Measurements from ENCODE around the gene SAMD4B. TPM values are rescaled to one million over a fixed set of nuclear protein-coding genes. Genes with fewer than 3 reads are reported as not detected.

SAMD4B gene
- total and polyA plus RNA-seq, 2 of the 8 experiments (the other 6 are each of a cell fraction or from before 2014, with no cell fraction given), result 137 to 158 TPM

GRCh38 chr19:39304185-39304513 is 38.1 kb upstream of the SAMD4B start:
- H2BK15ac ChIP-seq (ENCODE audit: low read length), result 0 out of 2 replicates have a peak overlapping the region, but pooled peaks have one; percentile 24
- no peak overlapping the region for H3K4ac ChIP-seq (replicated peaks; ENCODE audit: insufficient read length, low read depth, low read length)
- no peak overlapping the region for H3K9ac ChIP-seq (replicated peaks in 1 of 4; ENCODE audit: extremely low read depth in 1 of 4, low read depth in 3 of 4, low read length in 3 of 4)
- peaks cover 0 to 29% (median 9%) of the 10 kb centered on the region in 4 experiments; a peak in 4 of 7 replicates for H3K27me3 ChIP-seq (replicated peaks in 1 of 4; ENCODE audit: control insufficient read depth in 3 of 4, extremely low read depth in 1 of 4, insufficient read depth in 3 of 4, low read length in 3 of 4)
- no peaks in the 10 kb centered on the region for H3K9me3 ChIP-seq (ENCODE audit: insufficient read depth in 2 of 2, low read depth in 1 of 2, low read length in 1 of 2)
- no peak overlapping the region for H4K91ac ChIP-seq (replicated peaks; ENCODE audit: insufficient read length, low read length)
- H2AFZ ChIP-seq (ENCODE audit: low read length), result no peak overlapping the region
- no peak overlapping the region for H3K23ac ChIP-seq (ENCODE audit: insufficient read length)
- H2BK12ac ChIP-seq (ENCODE audit: low read depth, low read length), result 0 out of 2 replicates have a peak overlapping the region, but pooled peaks have one; percentile 51
- H3K79me1 ChIP-seq (ENCODE audit: low read depth, low read length), result no peaks in the 10 kb centered on the region
- no peak overlapping the region for H3K14ac ChIP-seq (ENCODE audit: insufficient read length)
- H2BK120ac ChIP-seq (replicated peaks; ENCODE audit: low read depth, low read length), result no peak overlapping the region
- no peak overlapping the region for H3K27ac ChIP-seq (ENCODE audit: low read depth, low read length)
- no peak overlapping the region for H2AK5ac ChIP-seq (ENCODE audit: low read depth, low read length)
- H4K20me1 ChIP-seq (replicated peaks in 1 of 2; ENCODE audit: control insufficient read depth in 1 of 2, insufficient read depth in 2 of 2, low read length in 2 of 2), result no peaks in the 10 kb centered on the region
- no peak overlapping the region for H4K5ac ChIP-seq (ENCODE audit: insufficient read length, low read depth, low read length)
- H3K18ac ChIP-seq (ENCODE audit: extremely low read depth, low read length), result no peak overlapping the region
- no peak overlapping the region for H2BK20ac ChIP-seq (ENCODE audit: low read length)
- peaks cover 1 to 14% (median 11%) of the 10 kb centered on the region in 4 experiments; a peak in 6 of 7 replicates for H3K4me1 ChIP-seq (replicated peaks in 1 of 4; ENCODE audit: control insufficient read depth in 3 of 4, insufficient read depth in 4 of 4, low read length in 3 of 4)
- H4K8ac ChIP-seq (ENCODE audit: extremely low read depth, insufficient read depth, low read length), result no peak overlapping the region
- ChIA-PET POLR2A (ENCODE audit: partially characterized antibody) (interaction anchor here (0.6 to 2.5 kb wide), 4 partner anchors 8 to 1139 kb away, joined by 3 to 9 read pairs (median 3); partner anchors contain the start of gene IFNL1), CTCF (ENCODE audit: partially characterized antibody) (interaction anchor here (1.0 to 1.9 kb wide), 2 partner anchors 10 to 181 kb away, joined by 3 to 8 read pairs; no protein-coding TSS in a partner anchor)
- H2BK5ac ChIP-seq (ENCODE audit: low read depth, low read length), result no peak overlapping the region
- no peak overlapping the region for H3K4me3 ChIP-seq (ENCODE audit: extremely low read depth in 1 of 4, insufficient read depth in 2 of 4, low read depth in 3 of 4, low read length in 4 of 4)
- FAIRE-seq (no peak), DNase-seq (ENCODE audit: low read depth in 1 of 2, low spot score in 2 of 2) (no peak)
- peaks cover 12% of the 10 kb centered on the region; the same call in 1 of the 2 replicates for H3K23me2 ChIP-seq (ENCODE audit: low read depth, low read length)
- H3K79me2 ChIP-seq (ENCODE audit: control insufficient read depth in 1 of 2, insufficient read depth in 2 of 2, low read length in 2 of 2), result no peaks in the 10 kb centered on the region
- H3K36me3 ChIP-seq (ENCODE audit: control insufficient read depth in 2 of 4, insufficient read depth in 4 of 4, low read length in 3 of 4), result no peaks in the 10 kb centered on the region
- no peak overlapping the region for H3K56ac ChIP-seq (replicated peaks; ENCODE audit: insufficient read length, low read depth, low read length)
- TF ChIP-seq, protein P1, sequence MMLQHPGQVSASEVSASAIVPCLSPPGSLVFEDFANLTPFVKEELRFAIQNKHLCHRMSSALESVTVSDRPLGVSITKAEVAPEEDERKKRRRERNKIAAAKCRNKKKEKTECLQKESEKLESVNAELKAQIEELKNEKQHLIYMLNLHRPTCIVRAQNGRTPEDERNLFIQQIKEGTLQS (IDR thresholded peaks at IDR 0.05; ENCODE audit: insufficient read depth, low read depth, low read length), result no peak
- TF ChIP-seq SP4 (IDR thresholded peaks at IDR 0.05; ENCODE audit: low read length) (no peak), KDM5A (IDR thresholded peaks at IDR 0.05; ENCODE audit: low read length) (no peak), RBBP5 (IDR thresholded peaks at IDR 0.05; ENCODE audit: borderline replicate concordance, low read depth, low read length) (no peak), POLR2A (IDR thresholded peaks at IDR 0.05; ENCODE audit: control extremely low read depth in 1 of 2, low read depth in 2 of 2, low read length in 2 of 2) (no peak), YY1 (IDR thresholded peaks at IDR 0.05; ENCODE audit: low read depth, low read length) (no peak), TAF1 (IDR thresholded peaks at IDR 0.05; ENCODE audit: low read depth, low read length) (no peak), KDM1A (IDR thresholded peaks at IDR 0.05; ENCODE audit: borderline replicate concordance, low read length) (no peak), CHD2 (IDR thresholded peaks at IDR 0.05; ENCODE audit: low read length) (no peak), RAD21 (IDR thresholded peaks at IDR 0.05 in 1 of 2, conservative IDR thresholded peaks at IDR 0.05 in 1 of 2; ENCODE audit: low read depth in 2 of 2, low read length in 2 of 2) (no peak)
- no peak overlapping the region; a peak in 1 of 4 replicates for H3K4me2 ChIP-seq (ENCODE audit: insufficient read depth in 1 of 2, low read depth in 2 of 2, low read length in 2 of 2)

Measured in H1 (cell line).